Activated naive CD4-positive, alpha-beta T cell treated with anti-CD3 and anti-CD28 coated beads, Interleukin-2, amount 50 U/mL, for 72 hours (primary cell): ENCODE measurements around the gene DNER. TPM values are rescaled to one million over a fixed set of nuclear protein-coding genes. Genes with fewer than 3 reads are reported as not detected.

Source experiments
- ATAC-seq, 2 donors: fragments of 150-1000 bp; cut with Tn5 transposase; 2 replicates each; pipeline ENCODE4 v1.10.0; 2021; ENCODE audit warnings: mild to moderate bottlenecking in 2 of 2, moderate library complexity in 2 of 2
- DNase-seq, 2 donors: peaks; one replicate each; pipeline ENCODE4 v3.0.0; 2021 to 2022; ENCODE audit warnings: low spot score in 2 of 2
- H3K27ac Mint-ChIP-seq, 2 donors: one replicate each; pipeline ENCODE4 v1.8.0; 2022; ENCODE audit warnings: mild to moderate bottlenecking in 2 of 2, mixed read lengths in 2 of 2
- H3K36me3 Mint-ChIP-seq, 2 donors: one replicate each; pipeline ENCODE4 v1.8.0; 2022; ENCODE audit warnings: mixed read lengths in 2 of 2
- H3K9me3 Mint-ChIP-seq, 2 donors: one replicate each; pipeline ENCODE4 v1.8.0; 2022; ENCODE audit warnings: mixed read lengths in 2 of 2
- total RNA-seq, 2 donors: library from RNA; stranded (reverse); gene quantifications; one replicate each; pipeline ENCODE4 v1.2.3, GENCODE V29; 2022

The DNER gene
- total RNA-seq, 2 donors from 2014 or later: not detected

- no peaks in the 10 kb centered on the region for H3K36me3 Mint-ChIP-seq
- no peaks in the 10 kb centered on the region for H3K9me3 Mint-ChIP-seq
- ATAC-seq: no peak
- no peak for DNase-seq
- H3K27ac Mint-ChIP-seq: no peak overlapping the region
Measured at GRCh38 chr2:229653531-229653930, 60.8 kb downstream of the DNER start.

GRCh38 chr2:229652796-229653195 lies 61.6 kb downstream of the DNER start:
- no peaks in the 10 kb centered on the region for H3K9me3 Mint-ChIP-seq
- no peaks in the 10 kb centered on the region for H3K36me3 Mint-ChIP-seq
- no peak overlapping the region for H3K27ac Mint-ChIP-seq
- DNase-seq: no peak
- ATAC-seq: no peak

DNA sequence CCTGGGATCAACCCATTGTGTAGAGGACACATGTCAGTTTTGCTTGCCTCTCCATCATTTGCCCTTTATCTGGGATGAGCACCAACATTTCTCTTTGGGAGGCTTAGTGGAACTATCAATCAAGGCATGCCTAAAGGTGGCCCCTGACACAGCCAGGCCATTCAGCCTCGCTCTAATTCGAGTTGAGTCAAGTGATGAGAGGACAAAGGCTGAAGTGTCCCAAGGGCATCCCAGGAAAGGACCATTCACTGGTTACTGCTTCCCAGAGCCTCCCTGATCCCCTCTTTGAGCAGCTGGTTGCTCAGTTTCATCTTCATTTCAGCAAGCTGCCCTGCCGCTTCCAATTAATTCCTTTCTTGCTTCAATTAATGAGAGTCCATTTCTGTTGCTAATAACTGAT lies 63.5 kb downstream of the DNER start:
- Mint-ChIP-seq H3K36me3 (no peaks in the 10 kb centered on the region), H3K9me3 (no peaks in the 10 kb centered on the region), H3K27ac (no peak overlapping the region)
- no peak for DNase-seq
- ATAC-seq: no peak

DNA sequence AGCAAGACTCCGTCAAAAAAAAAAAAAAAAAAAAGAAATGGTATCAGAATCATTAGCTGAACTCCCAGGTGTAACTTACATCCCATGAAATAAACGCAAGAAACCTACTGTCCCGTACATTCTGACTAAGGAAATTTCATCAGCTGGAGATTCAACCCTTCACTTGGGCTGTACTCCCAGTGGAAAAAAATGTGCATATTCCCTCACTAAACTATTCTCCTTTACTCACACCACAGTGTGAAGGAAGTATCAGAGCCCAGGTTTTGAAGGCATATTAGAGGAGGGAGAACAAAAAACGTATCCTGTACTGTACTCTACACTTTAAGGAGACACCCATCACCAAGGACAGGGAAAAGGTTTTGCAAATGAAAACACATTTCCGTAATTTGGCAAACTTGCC lies 64.3 kb downstream of the DNER start:
- DNase-seq: no peak
- Mint-ChIP-seq H3K36me3 (no peaks in the 10 kb centered on the region), H3K27ac (no peak overlapping the region), H3K9me3 (no peaks in the 10 kb centered on the region)
- no peak for ATAC-seq

DNA sequence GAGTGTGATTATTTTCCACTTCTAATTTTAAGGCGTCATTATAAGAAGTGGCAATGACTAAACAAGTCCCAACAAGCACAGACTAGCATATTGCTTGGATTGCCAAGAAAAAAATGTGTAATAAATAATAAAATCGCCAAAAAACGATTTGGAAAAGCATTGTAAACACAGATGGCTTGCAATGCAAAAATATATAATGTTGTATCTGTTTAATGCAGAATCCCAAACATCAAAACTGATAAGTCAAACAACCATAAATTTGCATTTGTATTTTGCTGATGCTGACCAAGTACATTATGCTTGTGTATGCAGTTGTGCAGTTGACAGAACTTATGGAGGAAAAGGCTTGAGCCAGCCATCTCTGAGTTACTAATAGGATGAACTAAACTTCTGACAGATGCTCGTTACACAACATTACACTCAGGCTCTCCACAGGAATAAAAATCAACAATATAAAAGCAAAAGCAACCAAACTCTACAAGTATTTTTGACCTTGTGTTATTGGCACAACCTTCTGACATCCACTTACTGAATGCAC lies 68.1 kb downstream of the DNER start:
- DNase-seq (no peak), ATAC-seq (no peak)
- H3K36me3 Mint-ChIP-seq: no peaks in the 10 kb centered on the region
- no peaks in the 10 kb centered on the region for H3K9me3 Mint-ChIP-seq
- H3K27ac Mint-ChIP-seq: no peak overlapping the region

DNA sequence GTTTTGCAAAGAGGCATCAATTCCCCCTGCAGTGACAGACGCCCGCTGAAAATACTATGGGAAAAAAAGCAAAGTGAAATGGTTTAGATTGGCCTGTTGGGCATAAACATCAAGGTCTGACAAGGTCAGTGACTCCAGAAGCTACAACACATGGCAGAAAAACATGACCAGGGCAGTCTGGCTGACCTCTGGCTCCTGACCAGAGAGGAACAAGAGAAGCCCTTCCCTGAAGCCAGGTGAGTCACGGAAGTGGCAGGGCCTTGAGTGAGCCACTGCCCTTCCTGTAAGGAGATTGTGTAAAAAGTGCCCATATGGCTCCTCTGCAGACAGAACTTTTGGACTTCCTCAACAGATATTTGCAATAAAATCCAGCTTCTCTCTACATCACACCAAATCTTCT lies 72.0 kb downstream of the DNER start:
- no peaks in the 10 kb centered on the region for H3K9me3 Mint-ChIP-seq
- no peak for ATAC-seq
- no peaks in the 10 kb centered on the region for H3K36me3 Mint-ChIP-seq
- H3K27ac Mint-ChIP-seq: no peak overlapping the region
- DNase-seq: no peak

- Mint-ChIP-seq H3K36me3 (no peaks in the 10 kb centered on the region), H3K9me3 (no peaks in the 10 kb centered on the region), H3K27ac (no peak overlapping the region)
- ATAC-seq (no peak), DNase-seq (no peak)
Measured at GRCh38 chr2:229641676-229642075, 72.7 kb downstream of the DNER start.

GRCh38 chr2:229640636-229641035 lies 73.7 kb downstream of the DNER start:
- Mint-ChIP-seq H3K36me3 (no peaks in the 10 kb centered on the region), H3K27ac (no peak overlapping the region), H3K9me3 (no peaks in the 10 kb centered on the region)
- ATAC-seq (no peak), DNase-seq (no peak)

DNA sequence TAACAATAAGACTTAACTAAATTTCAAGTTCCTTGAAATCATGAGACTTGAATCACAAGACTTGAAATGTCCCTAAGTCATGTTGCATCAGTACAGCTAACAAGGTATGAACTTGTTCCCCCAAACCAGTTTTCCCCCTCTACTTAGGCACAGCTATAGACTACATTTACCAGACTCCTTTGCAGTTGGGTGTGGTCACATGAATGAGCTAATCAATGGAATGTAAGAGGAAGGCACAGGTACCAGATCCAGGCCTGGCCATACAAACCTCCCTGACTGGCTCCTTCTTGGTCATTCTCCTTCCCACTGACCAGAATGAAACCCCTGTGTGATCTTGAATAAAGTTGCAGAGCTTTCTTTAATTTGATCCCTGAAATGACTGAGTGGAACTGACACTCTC lies 77.8 kb downstream of the DNER start:
- no peak overlapping the region for H3K27ac Mint-ChIP-seq
- no peaks in the 10 kb centered on the region for H3K36me3 Mint-ChIP-seq
- H3K9me3 Mint-ChIP-seq: no peaks in the 10 kb centered on the region
- DNase-seq (no peak), ATAC-seq (no peak)

- no peaks in the 10 kb centered on the region for H3K9me3 Mint-ChIP-seq
- H3K36me3 Mint-ChIP-seq: no peaks in the 10 kb centered on the region
- ATAC-seq: no peak
- no peak for DNase-seq
- no peak overlapping the region for H3K27ac Mint-ChIP-seq
Measured at GRCh38 chr2:229635371-229635680, 79.0 kb downstream of the DNER start.

GRCh38 chr2:229634601-229635370 lies 79.6 kb downstream of the DNER start:
- ATAC-seq (no peak), DNase-seq (no peak)
- H3K9me3 Mint-ChIP-seq: no peaks in the 10 kb centered on the region
- H3K27ac Mint-ChIP-seq: no peak overlapping the region
- no peaks in the 10 kb centered on the region for H3K36me3 Mint-ChIP-seq

DNA sequence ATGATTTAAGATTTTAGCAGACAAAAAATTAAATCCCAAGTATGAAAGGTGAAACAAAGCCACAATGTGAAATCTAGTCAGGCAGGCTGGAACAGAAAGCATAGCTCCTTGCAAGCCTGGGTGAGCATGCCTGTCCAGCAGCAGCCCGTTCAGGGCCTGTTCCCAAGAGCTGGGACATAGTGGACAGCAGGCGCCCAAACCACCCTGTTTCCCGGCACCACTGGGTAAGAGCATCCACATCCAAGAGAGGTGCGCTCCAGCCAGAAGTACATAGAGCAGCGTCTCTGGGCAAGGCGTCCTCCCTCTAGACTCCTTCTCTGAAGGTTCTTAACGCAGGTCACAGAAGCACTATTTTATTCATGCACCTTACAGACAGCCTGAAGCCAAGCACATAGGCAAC lies 80.8 kb downstream of the DNER start:
- no peak for DNase-seq

DNA sequence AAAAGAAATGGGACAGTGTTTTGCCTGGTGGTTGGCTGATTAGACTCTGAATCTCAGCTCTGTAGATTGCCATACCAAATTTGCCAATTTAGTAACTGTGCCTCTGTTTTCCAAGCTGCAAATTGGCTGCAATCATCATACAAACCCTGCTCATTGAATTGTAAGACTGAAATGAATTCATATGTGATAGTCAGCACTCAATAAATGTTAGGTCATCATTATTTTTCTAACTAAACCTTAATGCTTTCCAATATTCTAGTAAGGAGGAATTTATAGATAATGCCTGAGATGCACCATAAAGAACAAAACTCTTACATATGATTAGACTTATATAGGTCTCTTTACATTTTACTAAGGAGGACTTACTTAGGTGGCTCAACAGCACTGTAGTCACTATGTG lies 85.3 kb downstream of the DNER start:
- DNase-seq (no peak), ATAC-seq (no peak)
- no peak overlapping the region for H3K27ac Mint-ChIP-seq
- H3K36me3 Mint-ChIP-seq: no peaks in the 10 kb centered on the region
- H3K9me3 Mint-ChIP-seq: peaks cover 0 to 8% of the 10 kb centered on the region in 2 donors

More for the DNA sequence above, 80.8 kb downstream of the DNER start:
- H3K36me3 Mint-ChIP-seq: no peaks in the 10 kb centered on the region
- no peak overlapping the region for H3K27ac Mint-ChIP-seq
- ATAC-seq: no peak
- peaks cover 0 to 5% of the 10 kb centered on the region in 2 donors for H3K9me3 Mint-ChIP-seq

DNA sequence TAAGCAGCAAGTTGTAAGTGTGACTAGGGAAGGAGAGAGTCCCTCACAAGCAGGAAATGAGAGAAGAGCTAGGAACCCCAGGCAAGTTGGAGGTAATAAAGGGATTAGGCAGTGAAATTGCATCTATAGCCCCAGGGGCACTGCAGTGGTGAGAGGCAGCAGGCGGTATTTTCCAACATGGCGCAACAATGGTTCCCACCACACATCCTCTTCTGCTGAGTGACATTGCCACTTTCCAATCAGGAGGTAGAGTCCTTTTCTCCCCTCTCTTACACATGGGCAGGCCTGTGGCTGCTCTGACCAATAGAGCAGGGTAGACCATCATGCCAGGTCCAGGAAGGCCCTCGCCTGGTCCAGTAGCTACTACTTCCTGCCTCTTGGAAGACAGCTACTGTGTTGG lies 86.6 kb downstream of the DNER start:
- no peak for ATAC-seq
- Mint-ChIP-seq H3K9me3 (peaks cover 4 to 8% of the 10 kb centered on the region in 2 donors), H3K36me3 (no peaks in the 10 kb centered on the region), H3K27ac (no peak overlapping the region)
- DNase-seq: no peak

GRCh38 chr2:229622495-229623355 lies 91.6 kb downstream of the DNER start:
- H3K36me3 Mint-ChIP-seq: no peaks in the 10 kb centered on the region
- ATAC-seq: no peak
- H3K27ac Mint-ChIP-seq: no peak overlapping the region
- no peak for DNase-seq
- peaks cover 3 to 4% of the 10 kb centered on the region in 2 donors for H3K9me3 Mint-ChIP-seq

DNA sequence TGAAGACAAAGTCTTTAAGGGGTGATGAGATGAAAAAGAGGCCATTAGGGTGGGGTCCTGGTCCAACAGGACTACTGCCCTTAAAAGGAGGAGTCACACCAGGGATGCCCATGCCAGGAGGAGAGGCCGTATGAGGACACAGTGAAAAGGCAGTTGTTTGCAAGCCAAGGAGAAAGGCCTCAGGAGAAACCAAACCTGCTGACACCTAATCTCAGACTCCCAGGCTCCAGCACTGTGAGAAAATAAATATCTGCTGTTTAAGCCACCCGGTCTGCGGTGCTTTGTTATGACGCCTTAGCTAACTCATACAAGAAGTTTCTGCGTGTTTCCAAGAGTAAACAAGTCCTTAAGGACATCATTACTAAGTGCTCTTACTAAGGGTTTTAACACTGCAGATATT lies 93.6 kb downstream of the DNER start:
- no peak overlapping the region for H3K27ac Mint-ChIP-seq
- peaks cover 0 to 4% of the 10 kb centered on the region in 2 donors for H3K9me3 Mint-ChIP-seq
- no peak for DNase-seq
- ATAC-seq: no peak
- no peaks in the 10 kb centered on the region for H3K36me3 Mint-ChIP-seq

DNA sequence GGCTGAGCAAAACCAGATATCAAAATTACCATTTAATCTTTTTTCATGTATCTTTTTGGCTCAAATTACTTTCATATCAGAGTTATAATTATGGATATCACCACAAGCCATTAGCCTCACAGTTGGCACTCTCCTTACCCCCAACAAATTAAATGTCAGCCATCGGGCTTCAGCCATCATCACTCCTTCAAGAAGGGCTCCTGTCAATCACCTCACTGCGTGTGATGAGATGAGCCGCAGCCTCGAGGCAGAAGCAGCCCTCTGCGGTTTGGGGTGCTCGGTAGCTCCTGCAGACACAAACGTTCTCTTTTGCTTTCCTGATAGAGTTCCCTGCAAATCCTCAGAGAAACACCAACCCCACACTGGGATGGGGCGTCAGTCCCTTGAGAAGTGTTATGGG lies 94.1 kb downstream of the DNER start:
- Mint-ChIP-seq H3K27ac (no peak overlapping the region), H3K36me3 (no peaks in the 10 kb centered on the region), H3K9me3 (peaks cover 0 to 4% of the 10 kb centered on the region in 2 donors)
- ATAC-seq: no peak
- no peak for DNase-seq

DNA sequence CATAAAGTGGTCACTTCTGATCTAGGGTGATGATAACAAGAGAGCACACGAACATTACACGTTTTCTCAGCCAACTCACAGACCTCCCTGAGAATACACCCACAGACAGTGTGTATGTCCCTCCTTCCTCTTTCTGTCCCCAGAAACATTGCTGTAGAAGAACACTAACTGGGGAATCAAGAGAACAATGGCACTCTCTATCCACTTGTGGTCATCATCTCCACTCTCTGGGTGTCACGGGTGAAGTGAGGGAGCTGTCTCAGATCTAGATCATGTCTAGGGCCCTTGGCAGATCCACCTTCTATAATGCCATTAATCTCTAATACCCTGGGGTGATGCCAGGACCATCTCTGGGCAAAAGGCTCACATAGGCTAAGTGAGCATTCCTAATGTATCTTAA lies 97.9 kb downstream of the DNER start:
- ATAC-seq (no peak), DNase-seq (no peak)
- no peaks in the 10 kb centered on the region for H3K36me3 Mint-ChIP-seq
- H3K27ac Mint-ChIP-seq: no peak overlapping the region
- no peaks in the 10 kb centered on the region for H3K9me3 Mint-ChIP-seq
